ENCODE measurements around the gene FAM222B. TPM values are rescaled to one million over a fixed set of nuclear protein-coding genes. Genes with fewer than 3 reads are reported as not detected.
A peak's percentile ranks its signal among the peaks of the same experiment; 100 is the strongest.

The FAM222B gene, protein sequence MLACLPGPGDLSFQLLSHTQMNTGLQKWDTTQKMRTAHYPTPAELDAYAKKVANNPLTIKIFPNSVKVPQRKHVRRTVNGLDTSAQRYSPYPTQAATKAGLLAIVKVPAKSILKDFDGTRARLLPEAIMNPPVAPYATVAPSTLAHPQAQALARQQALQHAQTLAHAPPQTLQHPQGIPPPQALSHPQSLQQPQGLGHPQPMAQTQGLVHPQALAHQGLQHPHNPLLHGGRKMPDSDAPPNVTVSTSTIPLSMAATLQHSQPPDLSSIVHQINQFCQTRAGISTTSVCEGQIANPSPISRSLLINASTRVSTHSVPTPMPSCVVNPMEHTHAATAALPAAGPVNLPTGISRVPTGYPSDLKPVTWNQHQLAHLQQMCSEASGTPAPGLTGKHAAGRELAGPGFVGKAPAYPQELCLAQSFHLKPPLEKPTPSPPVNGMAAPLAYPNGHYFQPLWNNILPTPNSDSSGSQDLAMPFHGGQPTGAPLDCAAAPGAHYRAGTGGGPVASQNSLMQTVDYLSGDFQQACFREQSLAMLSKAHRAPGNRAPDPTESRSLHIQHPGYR
- total RNA-seq = 10 to 100 TPM; 19.9 to 23.4 TPM

DNA sequence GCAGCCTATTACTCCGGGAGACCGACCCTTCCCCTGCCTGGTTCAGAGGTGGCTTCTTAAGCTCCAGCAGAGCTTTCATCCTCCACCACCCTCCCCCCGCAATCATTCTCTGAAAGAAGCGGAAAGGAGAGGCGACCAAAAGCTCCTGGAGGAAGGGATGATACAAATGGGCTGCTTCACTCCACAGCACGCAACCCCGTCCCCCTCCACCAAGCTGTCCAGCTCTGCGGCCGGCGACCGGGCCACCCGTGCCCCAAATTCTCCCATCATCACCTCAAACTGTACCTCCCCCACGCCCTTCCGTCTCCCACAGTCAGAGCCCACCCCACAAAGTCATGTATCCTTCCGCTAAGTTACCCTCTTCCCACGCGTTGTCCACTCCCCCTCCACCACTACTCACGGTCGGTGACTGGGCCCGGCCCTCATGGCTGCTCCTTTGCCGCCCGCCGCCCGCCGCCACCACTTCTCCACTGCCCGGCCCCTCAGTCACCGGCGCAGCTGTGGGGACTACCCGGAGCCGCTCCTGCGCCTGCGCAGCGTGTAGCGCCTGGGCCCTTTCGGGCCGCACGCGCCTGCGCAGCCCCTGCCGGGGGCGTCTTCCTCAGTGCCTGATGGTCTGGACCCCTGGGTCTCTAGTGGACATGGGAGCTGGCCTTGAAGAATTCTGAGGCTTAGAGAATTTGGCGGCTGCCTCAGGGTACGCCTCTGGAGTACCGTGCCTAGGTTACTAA, at the start of gene FAM222B:
Gene FAM222B, minus strand, starts transcription at position 509 of the 731 bp plus-strand sequence. CDS start 76,123 bp downstream, outside the sequence.
- ATAC-seq (ENCODE audit: insufficient number of reproducible peaks, low FRiP score, low read depth) = peak; percentile 77

DNA sequence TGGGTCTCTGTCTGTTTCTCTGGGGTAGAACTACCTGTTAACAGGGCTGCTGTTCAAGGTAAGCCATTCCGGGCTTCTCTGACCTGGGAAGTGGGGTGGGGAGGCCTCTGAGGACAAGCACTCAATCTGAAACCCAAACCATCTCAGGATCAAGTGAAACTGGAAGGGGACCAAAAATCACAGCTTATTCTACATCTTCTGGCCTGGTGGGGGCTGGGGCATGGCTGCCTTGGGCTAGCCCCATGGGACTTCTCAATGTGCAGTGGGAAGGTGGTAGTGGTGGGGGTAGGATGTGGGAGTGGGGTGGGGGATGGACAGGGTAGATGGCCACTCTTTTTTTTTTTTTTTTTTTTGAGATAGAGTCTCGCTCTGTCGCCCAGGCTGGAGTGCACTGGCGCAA, 49.4 kb upstream of the FAM222B start:
- Histone ChIP-seq H3K36me3 (no peaks in the 10 kb centered on the region), H3K27ac (peak overlapping the region in 1 of 2 donors; percentile 62), H3K4me1 (ENCODE audit: control insufficient read depth in 1 of 2, low read depth in 2 of 2) (peaks cover 22 to 46% of the 10 kb centered on the region in 2 donors), H3K9me3 (no peaks in the 10 kb centered on the region), H3K4me3 (no peak overlapping the region), H3K27me3 (replicated peaks; ENCODE audit: insufficient read depth) (no peaks in the 10 kb centered on the region)
- ATAC-seq (ENCODE audit: insufficient number of reproducible peaks, low FRiP score, low read depth) (no peak), DNase-seq (ENCODE audit: low spot score) (no peak)
- TF ChIP-seq CTCF (IDR thresholded peaks at IDR 0.05) = no peak

More for the DNA sequence above, at the start of gene FAM222B:
- Histone ChIP-seq H3K4me1 (ENCODE audit: control insufficient read depth in 1 of 2, low read depth in 2 of 2) (peaks cover 5 to 7% of the 10 kb centered on the region in 2 donors), H3K27ac (peak within 1 kb of the TSS; percentile 42 to 69), H3K36me3 (no peaks in the 10 kb centered on the region), H3K4me3 (peak within 1 kb of the TSS; percentile 90), H3K9me3 (no peaks in the 10 kb centered on the region), H3K27me3 (replicated peaks; ENCODE audit: insufficient read depth) (no peaks in the 10 kb centered on the region)
- TF ChIP-seq CTCF (IDR thresholded peaks at IDR 0.05) = no peak
- DNase-seq (ENCODE audit: low spot score) = peak; percentile 52

DNA sequence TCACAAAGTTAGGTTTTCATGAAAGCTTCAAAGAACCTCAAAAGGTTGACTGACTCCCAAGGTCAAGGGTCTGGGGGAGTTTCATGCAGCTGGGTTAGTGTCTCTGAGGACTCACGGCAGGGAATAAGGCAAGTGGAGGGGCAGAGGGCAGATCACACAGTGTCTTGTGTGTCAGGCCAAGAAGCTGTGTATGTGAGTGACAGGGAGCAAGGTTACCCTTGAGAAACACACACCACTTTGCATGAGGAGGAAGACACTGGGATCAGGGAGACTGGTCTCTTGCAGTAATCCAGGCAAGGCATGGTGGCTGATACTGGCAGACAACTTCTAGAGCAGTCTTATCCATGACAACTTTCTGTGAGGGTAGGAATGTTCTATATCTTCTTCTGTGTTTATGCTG, 48.6 kb upstream of the FAM222B start:
- DNase-seq (ENCODE audit: low spot score) = no peak
- Histone ChIP-seq H3K27me3 (replicated peaks; ENCODE audit: insufficient read depth) (no peaks in the 10 kb centered on the region), H3K36me3 (no peaks in the 10 kb centered on the region), H3K27ac (no peak overlapping the region), H3K9me3 (no peaks in the 10 kb centered on the region), H3K4me3 (no peak overlapping the region), H3K4me1 (ENCODE audit: control insufficient read depth in 1 of 2, low read depth in 2 of 2) (peaks cover 20 to 40% of the 10 kb centered on the region in 2 donors)
- ATAC-seq (ENCODE audit: insufficient number of reproducible peaks, low FRiP score, low read depth) = no peak
- TF ChIP-seq CTCF (IDR thresholded peaks at IDR 0.05) = no peak

GRCh38 chr17:28889996-28890395, 47.4 kb upstream of the FAM222B start:
- Histone ChIP-seq H3K27ac (no peak overlapping the region), H3K4me3 (no peak overlapping the region), H3K27me3 (replicated peaks; ENCODE audit: insufficient read depth) (no peaks in the 10 kb centered on the region), H3K9me3 (no peaks in the 10 kb centered on the region), H3K4me1 (ENCODE audit: control insufficient read depth in 1 of 2, low read depth in 2 of 2) (peaks cover 13 to 34% of the 10 kb centered on the region in 2 donors), H3K36me3 (peaks cover 5% of the 10 kb centered on the region)
- DNase-seq (ENCODE audit: low spot score) (no peak), ATAC-seq (ENCODE audit: insufficient number of reproducible peaks, low FRiP score, low read depth) (no peak)
- no peak for TF ChIP-seq CTCF (IDR thresholded peaks at IDR 0.05)

GRCh38 chr17:28888832-28889231, 46.2 kb upstream of the FAM222B start:
- Histone ChIP-seq H3K27ac (no peak overlapping the region), H3K4me1 (ENCODE audit: control insufficient read depth in 1 of 2, low read depth in 2 of 2) (peaks cover 13 to 28% of the 10 kb centered on the region in 2 donors), H3K36me3 (peaks cover 15% of the 10 kb centered on the region), H3K9me3 (no peaks in the 10 kb centered on the region), H3K4me3 (no peak overlapping the region), H3K27me3 (replicated peaks; ENCODE audit: insufficient read depth) (no peaks in the 10 kb centered on the region)
- DNase-seq (ENCODE audit: low spot score) (no peak), ATAC-seq (ENCODE audit: insufficient number of reproducible peaks, low FRiP score, low read depth) (no peak)
- no peak for TF ChIP-seq CTCF (IDR thresholded peaks at IDR 0.05)

All from thoracic aorta (tissue), 2 donors.